GM21723 (cell line): ENCODE data around the gene JPT2.

ENCODE experiments used
- ATAC-seq: cut with Tn5 transposase; IDR thresholded peaks from one replicate; pipeline ENCODE4 v1.9.1; 2021; ENCODE audit warnings: mild to moderate bottlenecking, moderate library complexity; ENCODE audit not compliant: unreplicated experiment

Gene JPT2

GRCh38 chr16:1673424-1674151 lies 4.5 kb upstream of the JPT2 start:
- ATAC-seq = no peak

- ATAC-seq = no peak
Observed at GRCh38 chr16:1674306-1674705, 3.8 kb upstream of the JPT2 start.

- no peak for ATAC-seq
Observed at GRCh38 chr16:1674751-1675664, 3.1 kb upstream of the JPT2 start.

- ATAC-seq = no peak
Observed at GRCh38 chr16:1676661-1677060, 1.4 kb upstream of the JPT2 start.

GRCh38 chr16:1677339-1677738 lies 740 bp upstream of the JPT2 start:
- no peak for ATAC-seq

GRCh38 chr16:1678500-1679098 lies 520 bp downstream of the JPT2 start:
- peak; percentile 11 for ATAC-seq

GRCh38 chr16:1680361-1680760 lies 2.3 kb downstream of the JPT2 start:
- ATAC-seq = no peak

- ATAC-seq = no peak
Observed at GRCh38 chr16:1681032-1681431, 3.0 kb downstream of the JPT2 start.

GRCh38 chr16:1687427-1688316 lies 9.6 kb downstream of the JPT2 start:
- no peak for ATAC-seq

- no peak for ATAC-seq
Observed at GRCh38 chr16:1688807-1689560, 10.9 kb downstream of the JPT2 start.

- ATAC-seq = no peak
Observed at GRCh38 chr16:1689853-1690252, 11.8 kb downstream of the JPT2 start.

- no peak for ATAC-seq
Observed at GRCh38 chr16:1690810-1691209, 12.7 kb downstream of the JPT2 start.

- ATAC-seq = no peak
Observed at GRCh38 chr16:1691276-1691675, 13.2 kb downstream of the JPT2 start.

- no peak for ATAC-seq
Observed at GRCh38 chr16:1691956-1692355, 13.9 kb downstream of the JPT2 start.

GRCh38 chr16:1696863-1697262 lies 18.8 kb downstream of the JPT2 start:
- ATAC-seq = no peak

GRCh38 chr16:1698680-1699079 lies 20.6 kb downstream of the JPT2 start:
- no peak for ATAC-seq

- ATAC-seq = no peak
Observed at GRCh38 chr16:1700246-1700645, 22.2 kb downstream of the JPT2 start.

- ATAC-seq = no peak
Observed at GRCh38 chr16:1701216-1701878, 23.3 kb downstream of the JPT2 start.

- ATAC-seq = peak; percentile 9
Observed at GRCh38 chr16:1705324-1705687, 27.2 kb downstream of the JPT2 start.
